Trophoblast cell (in vitro differentiated cells and primary cell): ENCODE data around the gene CLTC.
A peak's percentile ranks its signal among the peaks of the same experiment; 100 is the strongest.

Experiments used
- DNase-seq, 2 donors: peaks; one replicate each; pipeline ENCODE4 v3.0.0-alpha.2; 2016
- H2AFZ ChIP-seq: 2 replicates; pipeline ENCODE4 v1.6.1; 2013; ENCODE audit warnings: low read length, moderate library complexity, mild to moderate bottlenecking; ENCODE audit not compliant: insufficient read depth, poor library complexity
- H2AK5ac ChIP-seq: 2 replicates; pipeline ENCODE4 v1.6.1; 2013; ENCODE audit warnings: mild to moderate bottlenecking, low read length
- H2BK120ac ChIP-seq: 2 replicates; pipeline ENCODE4 v1.6.1; 2013; ENCODE audit warnings: low read length, mild to moderate bottlenecking, moderate library complexity; ENCODE audit not compliant: insufficient read depth, poor library complexity
- H2BK12ac ChIP-seq: 2 replicates; pipeline ENCODE4 v1.6.1; 2013; ENCODE audit warnings: mild to moderate bottlenecking, low read length, moderate library complexity
- H2BK5ac ChIP-seq: 2 replicates; pipeline ENCODE4 v1.6.1; 2013; ENCODE audit warnings: low read length, low read depth, moderate library complexity, mild to moderate bottlenecking; ENCODE audit not compliant: poor library complexity
- H3K14ac ChIP-seq: 2 replicates; pipeline ENCODE4 v1.6.1; 2013; ENCODE audit warnings: mild to moderate bottlenecking, low read length
- H3K18ac ChIP-seq: 2 replicates; pipeline ENCODE4 v1.6.1; 2013; ENCODE audit warnings: mild to moderate bottlenecking, low read length
- H3K23ac ChIP-seq: 2 replicates; pipeline ENCODE4 v1.6.1; 2013; ENCODE audit warnings: low read length
- H3K27ac ChIP-seq: 2 replicates; pipeline ENCODE4 v1.5.1; 2013; ENCODE audit warnings: low read depth, mild to moderate bottlenecking, inconsistent platforms, low read length, moderate library complexity
- H3K27me3 ChIP-seq: 2 replicates; pipeline ENCODE4 v1.6.1; 2013; ENCODE audit warnings: inconsistent platforms, mild to moderate bottlenecking, low read length, moderate library complexity; ENCODE audit not compliant: insufficient read depth
- H3K36me3 ChIP-seq, 2 experiments: 1 replicate in 1 of 2; 2 replicates in 1 of 2; pipeline ENCODE4 v1.6.1; 2013; ENCODE audit warnings: low read length in 2 of 2, mild to moderate bottlenecking in 2 of 2, moderate library complexity in 1 of 2; ENCODE audit not compliant: insufficient read depth in 2 of 2, control insufficient read depth in 1 of 2
- H3K4ac ChIP-seq: 2 replicates; pipeline ENCODE4 v1.6.1; 2013; ENCODE audit warnings: low read depth, mild to moderate bottlenecking, low read length, moderate library complexity
- H3K4me1 ChIP-seq, 2 experiments: 1 replicate in 1 of 2; 2 replicates in 1 of 2; pipeline ENCODE4 v1.6.1; 2013; ENCODE audit warnings: low read length in 2 of 2, mild to moderate bottlenecking in 2 of 2, moderate library complexity in 1 of 2; ENCODE audit not compliant: insufficient read depth in 2 of 2, control insufficient read depth in 1 of 2
- H3K4me2 ChIP-seq: 2 replicates; pipeline ENCODE4 v1.6.1; 2013; ENCODE audit warnings: inconsistent platforms, mild to moderate bottlenecking, low read length, moderate library complexity
- H3K4me3 ChIP-seq: 2 replicates; pipeline ENCODE4 v1.5.1; 2013; ENCODE audit warnings: mild to moderate bottlenecking, low read depth, low read length, inconsistent platforms
- H3K79me1 ChIP-seq: one replicate; pipeline ENCODE4 v1.6.1; 2013; ENCODE audit warnings: low read length
- H3K79me2 ChIP-seq: 2 replicates; pipeline ENCODE4 v1.6.1; 2013; ENCODE audit warnings: low read length, mild to moderate bottlenecking; ENCODE audit not compliant: control insufficient read depth, insufficient read depth, poor library complexity
- H3K9ac ChIP-seq: 2 replicates; pipeline ENCODE4 v1.6.1; 2013; ENCODE audit warnings: mild to moderate bottlenecking, low read length
- H3K9me3 ChIP-seq: 2 replicates; pipeline ENCODE4 v1.6.1; 2013; ENCODE audit warnings: low read depth, mild to moderate bottlenecking, control low read depth, inconsistent platforms, low read length; ENCODE audit not compliant: insufficient read depth
- H4K12ac ChIP-seq: 2 replicates; pipeline ENCODE4 v1.6.1; 2013; ENCODE audit warnings: low read depth, mild to moderate bottlenecking, low read length, moderate library complexity
- H4K8ac ChIP-seq: 2 replicates; pipeline ENCODE4 v1.6.1; 2013; ENCODE audit warnings: low read depth, mild to moderate bottlenecking, low read length, moderate library complexity
- H4K91ac ChIP-seq: one replicate; pipeline ENCODE4 v1.6.1; 2013; ENCODE audit warnings: low read depth, mild to moderate bottlenecking, low read length, moderate library complexity
- WGBS: extraction: QIAGEN DNeasy Blood & Tissue Kit; methylation state at CpG from one replicate; pipeline ENCODE4 v1.1.7; 2013; ENCODE audit warnings: missing lambda C conversion rate; ENCODE audit not compliant: insufficient read length, insufficient coverage; ENCODE audit errors: extremely low coverage; 5-methylcytosine and 5-hydroxymethylcytosine counted together

Gene CLTC

DNA sequence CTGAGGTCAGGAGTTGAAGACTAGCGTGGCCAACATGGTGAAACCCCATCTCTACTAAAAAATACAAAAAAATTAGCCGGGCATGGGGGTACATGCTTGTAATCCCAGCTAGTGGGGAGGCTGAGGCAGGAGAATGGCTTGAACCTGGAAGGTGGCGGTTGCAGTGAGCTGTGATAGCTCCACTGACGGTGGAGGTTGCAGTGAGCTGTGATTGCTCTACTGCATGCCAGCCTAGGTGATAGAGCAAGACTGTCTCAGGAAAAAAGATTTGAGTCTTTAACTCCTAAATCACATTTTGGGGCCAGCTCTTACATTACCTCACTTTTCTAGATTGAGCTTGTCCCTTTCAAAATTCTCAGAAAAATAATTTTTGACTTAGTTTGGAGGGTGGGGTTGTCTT, 102.9 kb downstream of the CLTC start:
- no peak overlapping the region for H3K27ac ChIP-seq
- H4K8ac ChIP-seq = no peak overlapping the region
- H3K79me1 ChIP-seq = no peaks in the 10 kb centered on the region
- no peaks in the 10 kb centered on the region for H3K9me3 ChIP-seq
- H3K4me2 ChIP-seq = no peak overlapping the region
- H3K36me3 ChIP-seq = peaks cover 0 to 2% of the 10 kb centered on the region in 2 experiments
- no peak overlapping the region for H3K4me3 ChIP-seq
- H4K12ac ChIP-seq = no peak overlapping the region
- H2BK120ac ChIP-seq = no peak overlapping the region
- no peaks in the 10 kb centered on the region for H3K27me3 ChIP-seq
- H3K4me1 ChIP-seq = no peaks in the 10 kb centered on the region
- no peak overlapping the region for H2BK12ac ChIP-seq
- H3K79me2 ChIP-seq = no peaks in the 10 kb centered on the region
- H3K14ac ChIP-seq = no peak overlapping the region
- no peak overlapping the region for H2BK5ac ChIP-seq
- H2AK5ac ChIP-seq = no peak overlapping the region
- no peak overlapping the region for H3K23ac ChIP-seq
- no peak overlapping the region for H2AFZ ChIP-seq
- H3K18ac ChIP-seq = no peak overlapping the region
- no peak overlapping the region for H3K4ac ChIP-seq
- H3K9ac ChIP-seq = no peak overlapping the region
- no peak overlapping the region for H4K91ac ChIP-seq
- WGBS = no CpG with 5 or more reads among the region's 4 CpGs
- DNase-seq = no peak

DNA sequence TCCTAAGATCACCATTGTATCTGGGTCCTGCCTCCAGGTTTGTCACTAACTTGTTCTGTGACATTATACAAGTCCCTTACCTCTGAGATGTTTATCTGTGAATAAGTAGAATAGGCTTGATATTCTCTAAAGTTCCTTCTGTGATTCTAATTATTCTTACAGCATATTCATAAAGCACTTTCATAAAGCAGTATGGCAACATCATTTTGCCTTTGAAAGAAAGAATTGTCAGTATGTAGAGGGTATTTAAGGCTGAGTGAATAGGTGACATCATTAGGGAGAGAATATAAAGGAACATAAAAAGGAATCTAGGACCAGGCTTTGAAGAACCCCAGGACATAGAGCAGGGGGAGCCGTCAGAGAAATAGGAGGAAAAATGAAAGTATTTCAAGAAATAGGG, 103.3 kb downstream of the CLTC start:
- no CpG with 5 or more reads among the region's 1 CpG for WGBS
- no peak overlapping the region for H4K91ac ChIP-seq
- no peak overlapping the region for H3K23ac ChIP-seq
- H3K4me2 ChIP-seq = no peak overlapping the region
- no peak overlapping the region for H2AFZ ChIP-seq
- DNase-seq = peak in 1 of 2 donors; percentile 43
- H3K36me3 ChIP-seq = peaks cover 0 to 2% of the 10 kb centered on the region in 2 experiments
- no peak overlapping the region for H2AK5ac ChIP-seq
- H3K79me2 ChIP-seq = no peaks in the 10 kb centered on the region
- no peak overlapping the region for H3K9ac ChIP-seq
- H2BK5ac ChIP-seq = no peak overlapping the region
- no peak overlapping the region for H2BK120ac ChIP-seq
- no peak overlapping the region for H3K4ac ChIP-seq
- no peaks in the 10 kb centered on the region for H3K4me1 ChIP-seq
- no peak overlapping the region for H2BK12ac ChIP-seq
- no peaks in the 10 kb centered on the region for H3K79me1 ChIP-seq
- H3K4me3 ChIP-seq = no peak overlapping the region
- H3K27me3 ChIP-seq = no peaks in the 10 kb centered on the region
- no peaks in the 10 kb centered on the region for H3K9me3 ChIP-seq
- H3K27ac ChIP-seq = no peak overlapping the region
- H4K8ac ChIP-seq = no peak overlapping the region
- no peak overlapping the region for H4K12ac ChIP-seq
- H3K14ac ChIP-seq = no peak overlapping the region
- H3K18ac ChIP-seq = no peak overlapping the region

DNA sequence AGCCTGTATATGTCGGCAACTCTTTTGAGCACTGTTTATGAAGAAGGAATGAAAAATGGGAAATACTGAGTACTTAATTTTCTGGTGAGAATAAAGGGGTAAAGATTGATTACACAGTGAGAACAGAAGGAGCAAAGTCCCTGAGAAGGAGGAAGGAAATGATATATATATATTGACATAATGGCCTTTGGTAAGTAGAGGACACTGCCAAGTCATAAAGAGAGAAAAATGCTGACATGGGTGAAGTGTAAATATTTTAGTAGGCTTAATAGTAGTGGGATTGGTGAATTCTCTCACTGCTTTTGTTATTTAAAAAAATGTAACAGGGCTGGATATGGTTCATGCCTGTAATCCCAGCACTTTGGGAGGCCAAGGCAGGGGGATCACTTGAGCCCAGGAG, 103.9 kb downstream of the CLTC start:
- no peak overlapping the region for H4K91ac ChIP-seq
- H3K36me3 ChIP-seq = no peaks in the 10 kb centered on the region
- no peaks in the 10 kb centered on the region for H3K9me3 ChIP-seq
- H3K14ac ChIP-seq = no peak overlapping the region
- WGBS = no CpG with 5 or more reads among the region's 1 CpG
- no peak overlapping the region for H3K4me2 ChIP-seq
- no peak overlapping the region for H2AK5ac ChIP-seq
- no peaks in the 10 kb centered on the region for H3K27me3 ChIP-seq
- no peak for DNase-seq
- H3K4me1 ChIP-seq = no peaks in the 10 kb centered on the region
- no peak overlapping the region for H3K23ac ChIP-seq
- no peak overlapping the region for H2BK5ac ChIP-seq
- no peak overlapping the region for H3K18ac ChIP-seq
- H3K4me3 ChIP-seq = no peak overlapping the region
- H4K12ac ChIP-seq = no peak overlapping the region
- no peak overlapping the region for H2BK12ac ChIP-seq
- no peak overlapping the region for H3K4ac ChIP-seq
- H3K9ac ChIP-seq = no peak overlapping the region
- no peak overlapping the region for H2BK120ac ChIP-seq
- no peaks in the 10 kb centered on the region for H3K79me2 ChIP-seq
- H2AFZ ChIP-seq = no peak overlapping the region
- no peaks in the 10 kb centered on the region for H3K79me1 ChIP-seq
- no peak overlapping the region for H3K27ac ChIP-seq
- H4K8ac ChIP-seq = no peak overlapping the region

DNA sequence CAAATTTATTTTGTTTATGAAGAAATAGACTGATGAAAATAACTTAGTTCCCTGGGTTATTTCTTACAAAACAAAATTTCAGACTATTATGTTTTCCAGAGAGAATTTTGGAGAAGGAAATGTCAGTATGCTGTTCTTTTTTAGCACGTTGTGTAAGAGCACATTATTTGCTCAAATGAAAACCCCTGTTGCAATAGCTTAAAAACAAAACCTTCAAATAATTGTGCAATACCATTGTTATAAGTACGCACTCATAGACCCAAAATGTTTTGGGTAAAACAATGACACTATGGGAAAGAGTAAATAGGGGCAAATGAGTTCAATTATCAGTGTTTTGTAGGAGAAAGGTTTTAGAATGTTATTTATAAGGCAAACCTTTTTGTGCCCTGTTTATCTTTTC, 106.0 kb downstream of the CLTC start:
- H3K79me1 ChIP-seq = no peaks in the 10 kb centered on the region
- H3K9ac ChIP-seq = no peak overlapping the region
- H3K23ac ChIP-seq = no peak overlapping the region
- H2BK120ac ChIP-seq = no peak overlapping the region
- peaks cover 2% of the 10 kb centered on the region for H3K79me2 ChIP-seq
- no peak overlapping the region for H3K14ac ChIP-seq
- no peaks in the 10 kb centered on the region for H3K9me3 ChIP-seq
- DNase-seq = peak in 1 of 2 donors; percentile 54
- no peak overlapping the region for H3K18ac ChIP-seq
- H3K4ac ChIP-seq = no peak overlapping the region
- no peak overlapping the region for H4K91ac ChIP-seq
- no peak overlapping the region for H2AFZ ChIP-seq
- no peak overlapping the region for H3K27ac ChIP-seq
- no peak overlapping the region for H3K4me3 ChIP-seq
- no peak overlapping the region for H2AK5ac ChIP-seq
- no peak overlapping the region for H4K8ac ChIP-seq
- no peak overlapping the region for H3K4me2 ChIP-seq
- no peak overlapping the region for H2BK12ac ChIP-seq
- H4K12ac ChIP-seq = no peak overlapping the region
- H3K36me3 ChIP-seq = no peaks in the 10 kb centered on the region
- WGBS = no CpG with 5 or more reads among the region's 2 CpGs
- H3K27me3 ChIP-seq = no peaks in the 10 kb centered on the region
- H2BK5ac ChIP-seq = no peak overlapping the region
- H3K4me1 ChIP-seq = no peaks in the 10 kb centered on the region
